D721Med (cell line): ENCODE data around the gene PRMT3.

Source experiments
- DNase-seq: peaks from one replicate; pipeline ENCODE4 v3.0.0; 2011; ENCODE audit warnings: low spot score; ENCODE audit not compliant: insufficient read length
- FAIRE-seq: peaks from 2 replicates; lab custom pipeline; 2011; peaks lifted over from hg19 to GRCh38; lab: Jason Lieb, UNC
- CTCF ChIP-seq: IDR thresholded peaks from 2 replicates; pipeline ENCODE4 v1.5.1; 2012; ENCODE audit warnings: mild to moderate bottlenecking, control low read depth; ENCODE audit not compliant: insufficient read depth; ENCODE audit errors: missing control alignments

PRMT3 gene

GRCh38 chr11:20444535-20444934, 57.0 kb downstream of the PRMT3 start:
- no peak for TF ChIP-seq CTCF
- FAIRE-seq: no peak
- DNase-seq: no peak

GRCh38 chr11:20448834-20449233, 61.3 kb downstream of the PRMT3 start:
- FAIRE-seq: no peak
- no peak for DNase-seq
- no peak for TF ChIP-seq CTCF

GRCh38 chr11:20450829-20451228, 63.3 kb downstream of the PRMT3 start:
- FAIRE-seq (no peak), DNase-seq (no peak)
- TF ChIP-seq CTCF: no peak

- no peak for TF ChIP-seq CTCF
- FAIRE-seq (no peak), DNase-seq (no peak)
These were observed 64.1 kb downstream of the PRMT3 start for GRCh38 chr11:20451568-20451967.

- no peak for DNase-seq
- no peak for TF ChIP-seq CTCF
- no peak for FAIRE-seq
These were observed 65.1 kb downstream of the PRMT3 start for GRCh38 chr11:20452585-20452984.

- DNase-seq (no peak), FAIRE-seq (no peak)
- no peak for TF ChIP-seq CTCF
These were observed 66.3 kb downstream of the PRMT3 start for GRCh38 chr11:20453657-20454316.

GRCh38 chr11:20457001-20457799, 69.7 kb downstream of the PRMT3 start:
- DNase-seq (no peak), FAIRE-seq (no peak)
- TF ChIP-seq CTCF: no peak
